GM18861 (cell line): ENCODE data around the gene PTPRH.
"Not testable (repeated sequence)": the region's sequence is repeated elsewhere in the genome, so short reads cannot be mapped to it uniquely, and the experiment has no call there.

Experiments used
- ATAC-seq: cut with Tn5 transposase; IDR thresholded peaks from one replicate; pipeline ENCODE4 v1.9.1; 2021; ENCODE audit not compliant: unreplicated experiment

The PTPRH gene

GRCh38 chr19:55160128-55160985 lies 48.9 kb downstream of the PTPRH start:
- no peak for ATAC-seq

- ATAC-seq: no peak
Observed at GRCh38 chr19:55158848-55159749, 50.2 kb downstream of the PTPRH start.

- no peak for ATAC-seq
Observed at GRCh38 chr19:55158423-55158822, 50.9 kb downstream of the PTPRH start.

GRCh38 chr19:55157064-55157908 lies 52.0 kb downstream of the PTPRH start, which contains the start of gene TNNI3:
Gene TNNI3, minus strand, starts transcription at chr19:55157732. Its CDS starts 143 bp downstream, at chr19:55157589.
- ATAC-seq: no peak

GRCh38 chr19:55156202-55157063 lies 52.9 kb downstream of the PTPRH start:
- ATAC-seq: no peak

GRCh38 chr19:55155784-55156183 lies 53.5 kb downstream of the PTPRH start:
- ATAC-seq: not testable (repeated sequence)

- no peak for ATAC-seq
Observed at GRCh38 chr19:55153652-55154264, 55.5 kb downstream of the PTPRH start.

GRCh38 chr19:55152017-55152416 lies 57.3 kb downstream of the PTPRH start:
- ATAC-seq: no peak

GRCh38 chr19:55149078-55150003 lies 60.0 kb downstream of the PTPRH start, which contains the start of gene TNNT1:
Gene TNNT1, minus strand, starts transcription at chr19:55149206. Its CDS starts 2,049 bp downstream, at chr19:55147157.
- ATAC-seq: no peak

GRCh38 chr19:55147545-55148251 lies 61.6 kb downstream of the PTPRH start:
- ATAC-seq: no peak

- no peak for ATAC-seq
Observed at GRCh38 chr19:55146705-55147273, 62.5 kb downstream of the PTPRH start.

- ATAC-seq: no peak
Observed at GRCh38 chr19:55146078-55146704, 63.1 kb downstream of the PTPRH start.

- ATAC-seq: no peak
Observed at GRCh38 chr19:55145232-55145631, 64.1 kb downstream of the PTPRH start.

- ATAC-seq: no peak
Observed at GRCh38 chr19:55141696-55142095, 67.6 kb downstream of the PTPRH start.

GRCh38 chr19:55137915-55138314 lies 71.4 kb downstream of the PTPRH start:
- ATAC-seq: no peak

- no peak for ATAC-seq
Observed at GRCh38 chr19:55136399-55137102, 72.8 kb downstream of the PTPRH start.
